GM23338 (cell line): ENCODE data around the gene PRPF39.

Source experiments
- CREB1 ChIP-seq: fragments of 250-450 bp; sonication (Bioruptor Pico); IDR thresholded peaks from 2 replicates; pipeline ENCODE4 v1.5.0; 2020; ENCODE audit warnings: low read depth, mild to moderate bottlenecking, moderate library complexity
- CTCF ChIP-seq, 2 experiments: fragments of 200-600 bp in 1 of 2; sonication (generic) in 1 of 2; conservative IDR thresholded peaks; 2 replicates each; pipeline versions ENCODE4 v1.5.1 to v1.6.1; 2016 to 2017; ENCODE audit warnings: antibody characterized with exemption in 2 of 2, low read depth in 2 of 2, mild to moderate bottlenecking in 2 of 2, moderate library complexity in 1 of 2
- EZH2 ChIP-seq: fragments of 200-600 bp; sonication (generic); IDR thresholded peaks from one replicate; pipeline ENCODE4 v1.8.0; 2017; ENCODE audit warnings: antibody characterized with exemption, mild to moderate bottlenecking, low read depth; ENCODE audit not compliant: unreplicated experiment
- JUNB ChIP-seq: IDR thresholded peaks from one replicate; pipeline ENCODE4 v1.6.1; 2016; ENCODE audit warnings: antibody characterized with exemption; ENCODE audit not compliant: unreplicated experiment
- POLR2AphosphoS5 ChIP-seq: IDR thresholded peaks from 2 replicates; pipeline ENCODE4 v1.6.1; 2016; ENCODE audit warnings: antibody characterized with exemption, low read depth
- TF ChIP-seq, protein P1 (sequence below): fragments of 250-450 bp; sonication (Bioruptor Pico); IDR thresholded peaks from 2 replicates; pipeline ENCODE4 v1.5.0; 2020; ENCODE audit warnings: mild to moderate bottlenecking, moderate library complexity

- TF ChIP-seq CTCF (conservative IDR thresholded peaks at IDR 0.05; ENCODE audit: low read depth in 2 of 2) (no peak), JUNB (no peak), POLR2AphosphoS5 (no peak), EZH2 (no peak), CREB1 (CRISPR knock-in tag) (no peak)
- TF ChIP-seq, protein P1, sequence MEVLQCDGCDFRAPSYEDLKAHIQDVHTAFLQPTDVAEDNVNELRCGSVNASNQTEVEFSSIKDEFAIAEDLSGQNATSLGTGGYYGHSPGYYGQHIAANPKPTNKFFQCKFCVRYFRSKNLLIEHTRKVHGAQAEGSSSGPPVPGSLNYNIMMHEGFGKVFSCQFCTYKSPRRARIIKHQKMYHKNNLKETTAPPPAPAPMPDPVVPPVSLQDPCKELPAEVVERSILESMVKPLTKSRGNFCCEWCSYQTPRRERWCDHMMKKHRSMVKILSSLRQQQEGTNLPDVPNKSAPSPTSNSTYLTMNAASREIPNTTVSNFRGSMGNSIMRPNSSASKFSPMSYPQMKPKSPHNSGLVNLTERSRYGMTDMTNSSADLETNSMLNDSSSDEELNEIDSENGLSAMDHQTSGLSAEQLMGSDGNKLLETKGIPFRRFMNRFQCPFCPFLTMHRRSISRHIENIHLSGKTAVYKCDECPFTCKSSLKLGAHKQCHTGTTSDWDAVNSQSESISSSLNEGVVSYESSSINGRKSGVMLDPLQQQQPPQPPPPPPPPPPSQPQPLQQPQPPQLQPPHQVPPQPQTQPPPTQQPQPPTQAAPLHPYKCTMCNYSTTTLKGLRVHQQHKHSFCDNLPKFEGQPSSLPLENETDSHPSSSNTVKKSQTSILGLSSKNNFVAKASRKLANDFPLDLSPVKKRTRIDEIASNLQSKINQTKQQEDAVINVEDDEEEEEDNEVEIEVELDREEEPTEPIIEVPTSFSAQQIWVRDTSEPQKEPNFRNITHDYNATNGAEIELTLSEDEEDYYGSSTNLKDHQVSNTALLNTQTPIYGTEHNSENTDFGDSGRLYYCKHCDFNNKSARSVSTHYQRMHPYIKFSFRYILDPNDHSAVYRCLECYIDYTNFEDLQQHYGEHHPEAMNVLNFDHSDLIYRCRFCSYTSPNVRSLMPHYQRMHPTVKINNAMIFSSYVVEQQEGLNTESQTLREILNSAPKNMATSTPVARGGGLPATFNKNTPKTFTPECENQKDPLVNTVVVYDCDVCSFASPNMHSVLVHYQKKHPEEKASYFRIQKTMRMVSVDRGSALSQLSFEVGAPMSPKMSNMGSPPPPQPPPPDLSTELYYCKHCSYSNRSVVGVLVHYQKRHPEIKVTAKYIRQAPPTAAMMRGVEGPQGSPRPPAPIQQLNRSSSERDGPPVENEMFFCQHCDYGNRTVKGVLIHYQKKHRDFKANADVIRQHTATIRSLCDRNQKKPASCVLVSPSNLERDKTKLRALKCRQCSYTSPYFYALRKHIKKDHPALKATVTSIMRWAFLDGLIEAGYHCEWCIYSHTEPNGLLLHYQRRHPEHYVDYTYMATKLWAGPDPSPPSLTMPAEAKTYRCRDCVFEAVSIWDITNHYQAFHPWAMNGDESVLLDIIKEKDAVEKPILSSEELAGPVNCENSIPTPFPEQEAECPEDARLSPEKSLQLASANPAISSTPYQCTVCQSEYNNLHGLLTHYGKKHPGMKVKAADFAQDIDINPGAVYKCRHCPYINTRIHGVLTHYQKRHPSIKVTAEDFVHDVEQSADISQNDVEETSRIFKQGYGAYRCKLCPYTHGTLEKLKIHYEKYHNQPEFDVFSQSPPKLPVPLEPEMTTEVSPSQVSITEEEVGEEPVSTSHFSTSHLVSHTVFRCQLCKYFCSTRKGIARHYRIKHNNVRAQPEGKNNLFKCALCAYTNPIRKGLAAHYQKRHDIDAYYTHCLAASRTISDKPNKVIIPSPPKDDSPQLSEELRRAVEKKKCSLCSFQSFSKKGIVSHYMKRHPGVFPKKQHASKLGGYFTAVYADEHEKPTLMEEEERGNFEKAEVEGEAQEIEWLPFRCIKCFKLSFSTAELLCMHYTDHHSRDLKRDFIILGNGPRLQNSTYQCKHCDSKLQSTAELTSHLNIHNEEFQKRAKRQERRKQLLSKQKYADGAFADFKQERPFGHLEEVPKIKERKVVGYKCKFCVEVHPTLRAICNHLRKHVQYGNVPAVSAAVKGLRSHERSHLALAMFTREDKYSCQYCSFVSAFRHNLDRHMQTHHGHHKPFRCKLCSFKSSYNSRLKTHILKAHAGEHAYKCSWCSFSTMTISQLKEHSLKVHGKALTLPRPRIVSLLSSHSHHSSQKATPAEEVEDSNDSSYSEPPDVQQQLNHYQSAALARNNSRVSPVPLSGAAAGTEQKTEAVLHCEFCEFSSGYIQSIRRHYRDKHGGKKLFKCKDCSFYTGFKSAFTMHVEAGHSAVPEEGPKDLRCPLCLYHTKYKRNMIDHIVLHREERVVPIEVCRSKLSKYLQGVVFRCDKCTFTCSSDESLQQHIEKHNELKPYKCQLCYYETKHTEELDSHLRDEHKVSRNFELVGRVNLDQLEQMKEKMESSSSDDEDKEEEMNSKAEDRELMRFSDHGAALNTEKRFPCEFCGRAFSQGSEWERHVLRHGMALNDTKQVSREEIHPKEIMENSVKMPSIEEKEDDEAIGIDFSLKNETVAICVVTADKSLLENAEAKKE (CRISPR knock-in tag), result no peak
Observed at GRCh38 chr14:45039390-45039789, 44.5 kb upstream of the PRPF39 start.
